EH (cell line): Measurements from ENCODE around the gene ADRA2B.

Source experiments
- DNase-seq: peaks from one replicate; pipeline ENCODE4 v3.0.0-alpha.2; 2015; ENCODE audit warnings: low read depth

Gene ADRA2B

GRCh38 chr2:96137321-96138178 lies 21.2 kb upstream of the ADRA2B start:
- no peak for DNase-seq

- DNase-seq: no peak
Observed at GRCh38 chr2:96136129-96136720, 19.9 kb upstream of the ADRA2B start.

GRCh38 chr2:96135621-96136020 lies 19.2 kb upstream of the ADRA2B start:
- no peak for DNase-seq

GRCh38 chr2:96135171-96135570 lies 18.8 kb upstream of the ADRA2B start:
- DNase-seq: no peak

GRCh38 chr2:96134421-96134820 lies 18.1 kb upstream of the ADRA2B start:
- no peak for DNase-seq

GRCh38 chr2:96131813-96132745 lies 15.7 kb upstream of the ADRA2B start:
- no peak for DNase-seq

GRCh38 chr2:96131152-96131812 lies 14.9 kb upstream of the ADRA2B start:
- DNase-seq: no peak

- DNase-seq: no peak
Observed at GRCh38 chr2:96130483-96130882, 14.1 kb upstream of the ADRA2B start.

- no peak for DNase-seq
Observed at GRCh38 chr2:96129528-96130120, 13.3 kb upstream of the ADRA2B start.

GRCh38 chr2:96128456-96128855 lies 12.1 kb upstream of the ADRA2B start:
- DNase-seq: no peak

GRCh38 chr2:96124406-96125265 lies 8.3 kb upstream of the ADRA2B start:
- no peak for DNase-seq

GRCh38 chr2:96123936-96124335 lies 7.6 kb upstream of the ADRA2B start:
- DNase-seq: no peak

GRCh38 chr2:96123290-96123689 lies 6.9 kb upstream of the ADRA2B start:
- DNase-seq: no peak

- no peak for DNase-seq
Observed at GRCh38 chr2:96122391-96122790, 6.0 kb upstream of the ADRA2B start.

- DNase-seq: no peak
Observed at GRCh38 chr2:96121414-96121813, 5.0 kb upstream of the ADRA2B start.

GRCh38 chr2:96120991-96121390 lies 4.6 kb upstream of the ADRA2B start:
- no peak for DNase-seq

GRCh38 chr2:96120091-96120720 lies 3.8 kb upstream of the ADRA2B start:
- DNase-seq: no peak

- no peak for DNase-seq
Observed at GRCh38 chr2:96119389-96119751, 3.0 kb upstream of the ADRA2B start.

GRCh38 chr2:96118698-96119388 lies 2.5 kb upstream of the ADRA2B start:
- no peak for DNase-seq
